ENCODE measurements around the gene ACSL4. TPM values are rescaled to one million over a fixed set of nuclear protein-coding genes. Genes with fewer than 3 reads are reported as not detected.
A peak's percentile ranks its signal among the peaks of the same experiment; 100 is the strongest.
"Not testable (repeated sequence)": the region's sequence is repeated elsewhere in the genome, so short reads cannot be mapped to it uniquely, and the experiment has no call there.

ACSL4 gene
- total RNA-seq, 2 donors from 2014 or later = 22.9 to 118 TPM

DNA sequence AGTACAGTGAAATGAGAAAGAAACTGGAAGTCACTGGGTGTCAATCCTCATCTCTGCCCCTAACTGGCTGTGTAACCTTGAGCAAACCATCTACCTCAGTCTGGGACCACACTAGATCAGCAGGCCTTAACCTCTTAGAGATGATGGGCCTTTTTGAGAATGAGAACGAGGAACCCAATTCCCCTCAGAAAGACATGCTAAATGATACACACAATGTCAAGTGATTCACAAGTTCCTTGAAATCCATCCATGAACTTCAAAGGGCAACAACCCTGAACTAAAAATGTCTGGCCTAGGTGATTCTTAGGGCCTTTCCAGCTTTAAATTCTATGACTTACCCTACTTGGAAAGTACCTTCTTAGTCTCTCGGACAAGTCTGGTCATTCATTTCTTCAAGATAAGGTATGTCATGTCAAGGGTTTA is 47.4 kb downstream of the ACSL4 start:
- intact Hi-C loops (cut with DNase I) = no loop called here
- TF ChIP-seq POLR2A (IDR thresholded peaks at IDR 0.05) (no peak), POLR2AphosphoS5 (IDR thresholded peaks at IDR 0.05) (no peak)
- TF ChIP-seq, protein P1, sequence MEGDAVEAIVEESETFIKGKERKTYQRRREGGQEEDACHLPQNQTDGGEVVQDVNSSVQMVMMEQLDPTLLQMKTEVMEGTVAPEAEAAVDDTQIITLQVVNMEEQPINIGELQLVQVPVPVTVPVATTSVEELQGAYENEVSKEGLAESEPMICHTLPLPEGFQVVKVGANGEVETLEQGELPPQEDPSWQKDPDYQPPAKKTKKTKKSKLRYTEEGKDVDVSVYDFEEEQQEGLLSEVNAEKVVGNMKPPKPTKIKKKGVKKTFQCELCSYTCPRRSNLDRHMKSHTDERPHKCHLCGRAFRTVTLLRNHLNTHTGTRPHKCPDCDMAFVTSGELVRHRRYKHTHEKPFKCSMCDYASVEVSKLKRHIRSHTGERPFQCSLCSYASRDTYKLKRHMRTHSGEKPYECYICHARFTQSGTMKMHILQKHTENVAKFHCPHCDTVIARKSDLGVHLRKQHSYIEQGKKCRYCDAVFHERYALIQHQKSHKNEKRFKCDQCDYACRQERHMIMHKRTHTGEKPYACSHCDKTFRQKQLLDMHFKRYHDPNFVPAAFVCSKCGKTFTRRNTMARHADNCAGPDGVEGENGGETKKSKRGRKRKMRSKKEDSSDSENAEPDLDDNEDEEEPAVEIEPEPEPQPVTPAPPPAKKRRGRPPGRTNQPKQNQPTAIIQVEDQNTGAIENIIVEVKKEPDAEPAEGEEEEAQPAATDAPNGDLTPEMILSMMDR (IDR thresholded peaks at IDR 0.05) = no peak
- 82% methylated on average over 2 of the region's 2 CpGs for WGBS

DNA sequence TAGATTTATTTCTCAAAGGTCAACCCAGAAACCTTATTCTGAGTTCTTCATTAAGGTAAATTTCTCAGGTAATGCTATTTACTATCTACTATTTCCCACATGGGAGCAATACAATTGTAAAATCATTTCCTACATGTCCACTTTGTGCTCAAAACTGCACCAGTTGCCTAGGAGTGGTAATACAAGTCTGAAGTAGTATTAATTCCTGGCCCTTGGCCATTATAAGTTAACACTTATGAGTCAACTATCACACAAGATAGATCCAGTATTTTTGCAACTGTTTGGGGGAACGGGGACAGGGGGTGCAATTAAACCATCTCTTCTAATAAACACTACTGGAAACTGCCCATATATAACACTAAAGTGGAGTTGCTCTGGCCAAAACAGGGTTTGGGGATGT is 48.9 kb downstream of the ACSL4 start:
- no peaks in the 10 kb centered on the region for H3K9me3 ChIP-seq
- H3K27ac ChIP-seq = no peak overlapping the region
- no peaks in the 10 kb centered on the region for H3K4me1 ChIP-seq (replicated peaks)
- H3K27me3 ChIP-seq (replicated peaks; ENCODE audit: insufficient read depth) = no peaks in the 10 kb centered on the region
- 77% methylated on average over 1 of the region's 1 CpG for WGBS
- no peak overlapping the region for H3K4me3 ChIP-seq
- intact Hi-C loops (cut with DNase I) = no loop called here
- TF ChIP-seq POLR2AphosphoS5 (IDR thresholded peaks at IDR 0.05) (no peak), POLR2A (IDR thresholded peaks at IDR 0.05) (no peak)
- TF ChIP-seq, protein P1 (IDR thresholded peaks at IDR 0.05) = no peak
- H3K36me3 ChIP-seq = no peaks in the 10 kb centered on the region
- DNase-seq (ENCODE audit: low spot score) = no peak

More for the DNA sequence above, 47.4 kb downstream of the ACSL4 start:
- Histone ChIP-seq H3K9me3 (no peaks in the 10 kb centered on the region), H3K4me1 (replicated peaks) (no peaks in the 10 kb centered on the region), H3K27me3 (replicated peaks; ENCODE audit: insufficient read depth) (no peaks in the 10 kb centered on the region), H3K4me3 (no peak overlapping the region), H3K36me3 (no peaks in the 10 kb centered on the region), H3K27ac (no peak overlapping the region)
- no peak for DNase-seq (ENCODE audit: low spot score)

DNA sequence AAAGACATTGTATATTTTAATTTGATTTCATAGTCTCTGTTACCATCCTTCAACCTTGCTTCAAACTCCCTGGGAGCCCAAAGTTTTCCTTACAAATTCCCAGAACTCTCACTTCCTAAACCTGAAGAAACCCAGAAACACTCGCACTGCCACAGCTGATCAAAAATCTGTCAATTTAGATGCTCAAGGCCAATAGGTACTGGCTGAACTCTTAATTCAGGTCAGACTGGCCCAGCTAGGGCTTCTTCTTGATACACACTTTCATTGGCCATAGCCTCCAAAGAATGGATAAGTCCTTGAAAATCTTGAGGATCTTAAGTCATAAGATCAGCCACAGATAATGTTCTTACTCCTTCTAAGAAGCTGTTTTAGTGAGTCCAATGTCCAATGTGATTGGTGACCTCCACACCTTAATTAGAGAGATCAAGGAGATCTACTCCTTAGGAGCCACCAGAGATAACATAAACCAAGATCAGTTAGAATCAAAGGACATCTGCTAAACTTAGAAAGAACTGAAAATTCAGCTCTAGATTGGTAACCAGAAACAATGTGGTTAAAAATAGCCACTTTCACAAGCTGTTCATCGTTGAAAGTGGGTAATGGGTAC is 51.5 kb downstream of the ACSL4 start:
- intact Hi-C loops (cut with DNase I) = no loop called here
- no peaks in the 10 kb centered on the region for H3K9me3 ChIP-seq
- no peaks in the 10 kb centered on the region for H3K27me3 ChIP-seq (replicated peaks; ENCODE audit: insufficient read depth)
- no peaks in the 10 kb centered on the region for H3K36me3 ChIP-seq
- no peak for DNase-seq (ENCODE audit: low spot score)
- TF ChIP-seq, protein P1 (IDR thresholded peaks at IDR 0.05) = no peak
- TF ChIP-seq POLR2A (IDR thresholded peaks at IDR 0.05) (no peak), POLR2AphosphoS5 (IDR thresholded peaks at IDR 0.05) (no peak)
- H3K4me1 ChIP-seq (replicated peaks) = no peaks in the 10 kb centered on the region
- H3K27ac ChIP-seq = no peak overlapping the region
- WGBS = 100% methylated on average over 2 of the region's 2 CpGs
- H3K4me3 ChIP-seq = no peak overlapping the region

DNA sequence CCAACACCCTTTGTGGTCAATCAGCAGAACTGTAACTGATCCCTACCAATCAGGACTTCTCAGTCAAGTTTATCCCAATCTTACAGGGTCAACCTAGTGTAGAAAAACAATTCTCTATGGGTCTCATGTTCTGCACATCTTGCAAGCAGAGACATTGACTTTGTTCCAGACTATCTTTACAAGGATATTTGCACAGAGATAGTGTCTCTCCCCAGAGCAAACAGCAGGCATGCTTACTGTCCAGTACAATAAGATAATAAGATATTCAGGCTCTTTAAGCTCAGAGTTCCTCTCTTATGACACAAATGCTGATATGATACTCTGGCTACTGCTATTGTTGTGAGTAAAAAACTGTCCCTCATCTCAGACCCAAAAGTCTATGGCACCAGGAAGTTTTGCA is 53.2 kb downstream of the ACSL4 start:
- no peaks in the 10 kb centered on the region for H3K27me3 ChIP-seq (replicated peaks; ENCODE audit: insufficient read depth)
- no peaks in the 10 kb centered on the region for H3K9me3 ChIP-seq
- no peaks in the 10 kb centered on the region for H3K4me1 ChIP-seq (replicated peaks)
- peak; percentile 3 for DNase-seq (ENCODE audit: low spot score)
- H3K36me3 ChIP-seq = no peaks in the 10 kb centered on the region
- intact Hi-C loops (cut with DNase I) = no loop called here
- H3K4me3 ChIP-seq = no peak overlapping the region
- H3K27ac ChIP-seq = no peak overlapping the region
- TF ChIP-seq POLR2AphosphoS5 (IDR thresholded peaks at IDR 0.05) = peak; percentile 41
- TF ChIP-seq, protein P1 (IDR thresholded peaks at IDR 0.05) = no peak
- TF ChIP-seq POLR2A (IDR thresholded peaks at IDR 0.05) = no peak

DNA sequence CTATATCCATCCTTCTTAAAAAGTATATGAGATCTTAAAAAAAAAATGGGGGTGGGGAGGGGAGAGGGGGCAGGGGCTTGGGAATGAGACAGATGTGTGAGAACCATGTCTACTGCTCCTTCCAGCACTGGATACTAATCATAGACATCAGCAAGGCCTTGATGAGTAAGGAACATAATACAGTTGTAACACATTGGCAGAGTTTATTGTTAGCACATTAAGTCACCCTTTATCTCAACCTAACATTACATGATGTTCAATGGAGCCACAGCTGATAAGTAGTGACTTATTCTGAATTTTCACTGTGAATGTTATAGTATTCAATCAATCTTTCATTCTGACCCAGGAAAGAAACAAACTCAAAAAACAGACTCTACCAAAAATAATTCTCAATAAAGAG is 60.8 kb downstream of the ACSL4 start:
- Histone ChIP-seq H3K27ac (no peak overlapping the region), H3K27me3 (replicated peaks; ENCODE audit: insufficient read depth) (no peaks in the 10 kb centered on the region), H3K4me3 (no peak overlapping the region), H3K9me3 (no peaks in the 10 kb centered on the region), H3K36me3 (no peaks in the 10 kb centered on the region), H3K4me1 (replicated peaks) (no peaks in the 10 kb centered on the region)
- TF ChIP-seq POLR2AphosphoS5 (IDR thresholded peaks at IDR 0.05) (no peak), POLR2A (IDR thresholded peaks at IDR 0.05) (no peak)
- TF ChIP-seq, protein P1 (IDR thresholded peaks at IDR 0.05) = no peak
- no peak for DNase-seq (ENCODE audit: low spot score)
- intact Hi-C loops (cut with DNase I) = no loop called here

DNA sequence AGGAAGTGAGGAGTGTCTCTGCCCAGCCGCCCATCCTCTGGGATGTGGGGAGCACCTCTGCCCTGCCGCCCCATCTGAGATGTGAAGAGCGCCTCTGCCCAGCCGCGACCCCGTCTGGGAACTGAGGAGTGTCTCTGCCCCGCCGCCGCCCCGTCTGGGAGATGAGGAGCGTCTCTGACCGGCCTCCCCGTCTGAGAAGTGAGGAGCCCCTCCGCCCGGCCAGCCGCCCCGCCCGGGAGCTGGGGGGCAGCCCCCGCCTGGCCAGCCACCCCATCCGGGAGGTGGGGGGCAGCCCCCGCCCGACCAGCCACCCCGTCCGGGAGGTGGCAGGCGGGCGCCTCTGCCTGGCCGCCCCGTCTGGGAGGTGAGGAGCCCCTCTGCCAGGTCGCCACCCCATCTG is 61.9 kb downstream of the ACSL4 start:
- H3K4me3 ChIP-seq; H3K4me1 ChIP-seq (replicated peaks); H3K36me3 ChIP-seq; H3K9me3 ChIP-seq; DNase-seq (ENCODE audit: low spot score); H3K27me3 ChIP-seq (replicated peaks; ENCODE audit: insufficient read depth); intact Hi-C loops (cut with DNase I); H3K27ac ChIP-seq: not testable (repeated sequence)
- over 99% methylated on average over 17 of the region's 29 CpGs for WGBS

Data from prostate gland (tissue), 2 donors.